ENCODE measurements around the gene SETX. TPM values are rescaled to one million over a fixed set of nuclear protein-coding genes. Genes with fewer than 3 reads are reported as not detected.
A peak's percentile ranks its signal among the peaks of the same experiment; 100 is the strongest.

SETX gene
- total RNA-seq, 1 donor from 2014 or later, result 45.8 TPM

GRCh38 chr9:132238026-132238972 lies 116.5 kb downstream of the SETX start:
- Mint-ChIP-seq H3K4me1 (peaks cover 15% of the 10 kb centered on the region), H3K4me3 (no peak overlapping the region), H3K9me3 (no peaks in the 10 kb centered on the region), H3K27me3 (peaks cover 10% of the 10 kb centered on the region), H3K27ac (no peak overlapping the region), H3K36me3 (ENCODE audit: low read depth) (no peaks in the 10 kb centered on the region)
- intact Hi-C loops (cut with micrococcal nuclease), result no loop called here
- peak; percentile 62 for DNase-seq

DNA sequence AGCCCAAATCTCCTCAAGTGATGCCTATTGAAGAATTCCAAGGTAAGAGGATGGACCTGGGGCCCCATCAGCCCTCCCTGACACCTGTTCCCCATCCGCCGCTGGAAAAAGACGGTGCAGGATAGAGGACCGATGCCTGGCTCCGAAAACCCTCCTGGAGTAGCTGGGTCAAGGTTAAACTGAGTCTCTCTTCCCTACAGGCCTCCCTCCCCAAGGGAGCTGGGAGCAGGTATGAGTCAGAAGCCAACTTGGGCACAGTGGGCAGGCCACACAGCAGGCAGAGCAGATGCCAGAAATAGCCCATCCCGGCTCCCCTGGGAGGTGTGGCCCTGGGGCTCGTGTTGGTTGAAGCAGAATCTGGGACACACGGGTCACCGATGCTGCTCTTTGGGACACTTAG lies 117.3 kb downstream of the SETX start:
- no peak for DNase-seq
- H3K9me3 Mint-ChIP-seq, result no peaks in the 10 kb centered on the region
- H3K27me3 Mint-ChIP-seq, result peaks cover 10% of the 10 kb centered on the region
- no peak overlapping the region for H3K4me3 Mint-ChIP-seq
- no peak overlapping the region for H3K27ac Mint-ChIP-seq
- intact Hi-C loops (cut with micrococcal nuclease), result loop anchor here (2.0 kb wide), 1 partner anchor 483 kb away; no protein-coding TSS in a partner anchor
- H3K36me3 Mint-ChIP-seq (ENCODE audit: low read depth), result no peaks in the 10 kb centered on the region
- H3K4me1 Mint-ChIP-seq, result peaks cover 13% of the 10 kb centered on the region

- Mint-ChIP-seq H3K36me3 (ENCODE audit: low read depth) (no peaks in the 10 kb centered on the region), H3K4me1 (peaks cover 10% of the 10 kb centered on the region), H3K27ac (no peak overlapping the region)
Measured at GRCh38 chr9:132236662-132237311, 118.0 kb downstream of the SETX start.

GRCh38 chr9:132235894-132236661 lies 118.7 kb downstream of the SETX start:
- Mint-ChIP-seq H3K27me3 (peaks cover 6% of the 10 kb centered on the region), H3K4me1 (peaks cover 7% of the 10 kb centered on the region), H3K36me3 (ENCODE audit: low read depth) (no peaks in the 10 kb centered on the region), H3K9me3 (no peaks in the 10 kb centered on the region), H3K27ac (no peak overlapping the region), H3K4me3 (no peak overlapping the region)
- intact Hi-C loops (cut with micrococcal nuclease), result loop anchor here (1.0 to 2.0 kb wide), 3 partner anchors 67 to 481 kb away; no protein-coding TSS in a partner anchor
- peak; percentile 94 for DNase-seq

More at GRCh38 chr9:132236662-132237311, 118.0 kb downstream of the SETX start:
- Mint-ChIP-seq H3K4me3 (no peak overlapping the region), H3K27me3 (peaks cover 7% of the 10 kb centered on the region), H3K9me3 (no peaks in the 10 kb centered on the region)
- DNase-seq, result no peak
- intact Hi-C loops (cut with micrococcal nuclease), result loop anchor here (1.0 to 2.0 kb wide), 3 partner anchors 67 to 482 kb away; no protein-coding TSS in a partner anchor

- peaks cover 6% of the 10 kb centered on the region for H3K27me3 Mint-ChIP-seq
- no peak overlapping the region for H3K4me3 Mint-ChIP-seq
Measured at GRCh38 chr9:132235125-132235524, 119.7 kb downstream of the SETX start.

DNA sequence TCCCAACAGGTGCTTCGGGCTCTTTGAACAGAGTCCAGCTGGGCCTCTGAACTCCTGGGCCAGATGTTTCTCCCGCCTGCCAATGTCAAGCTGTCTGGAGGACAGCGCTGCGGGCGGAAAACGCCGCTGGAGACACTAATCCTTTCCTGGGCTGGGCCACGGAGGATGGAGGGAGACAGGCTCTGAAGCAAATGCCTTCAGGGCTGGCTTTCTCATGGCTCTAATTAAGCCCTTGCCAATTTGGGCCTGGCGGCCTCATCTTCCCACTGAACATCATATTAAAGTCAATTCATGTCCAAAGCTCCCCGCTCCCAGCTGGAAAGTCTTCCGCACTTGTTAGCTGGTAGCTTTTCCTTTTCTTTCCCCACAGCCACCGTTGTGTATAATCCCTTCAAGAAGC lies 120.3 kb downstream of the SETX start:
- H3K36me3 Mint-ChIP-seq (ENCODE audit: low read depth), result no peaks in the 10 kb centered on the region
- DNase-seq, result no peak
- H3K4me3 Mint-ChIP-seq, result no peak overlapping the region
- intact Hi-C loops (cut with micrococcal nuclease), result no loop called here
- no peak overlapping the region for H3K27ac Mint-ChIP-seq
- H3K9me3 Mint-ChIP-seq, result no peaks in the 10 kb centered on the region
- H3K4me1 Mint-ChIP-seq, result peaks cover 7% of the 10 kb centered on the region
- H3K27me3 Mint-ChIP-seq, result peaks cover 5% of the 10 kb centered on the region

More at GRCh38 chr9:132235125-132235524, 119.7 kb downstream of the SETX start:
- Mint-ChIP-seq H3K36me3 (ENCODE audit: low read depth) (no peaks in the 10 kb centered on the region), H3K4me1 (peaks cover 7% of the 10 kb centered on the region), H3K9me3 (no peaks in the 10 kb centered on the region), H3K27ac (no peak overlapping the region)
- DNase-seq, result no peak
- intact Hi-C loops (cut with micrococcal nuclease), result no loop called here

DNA sequence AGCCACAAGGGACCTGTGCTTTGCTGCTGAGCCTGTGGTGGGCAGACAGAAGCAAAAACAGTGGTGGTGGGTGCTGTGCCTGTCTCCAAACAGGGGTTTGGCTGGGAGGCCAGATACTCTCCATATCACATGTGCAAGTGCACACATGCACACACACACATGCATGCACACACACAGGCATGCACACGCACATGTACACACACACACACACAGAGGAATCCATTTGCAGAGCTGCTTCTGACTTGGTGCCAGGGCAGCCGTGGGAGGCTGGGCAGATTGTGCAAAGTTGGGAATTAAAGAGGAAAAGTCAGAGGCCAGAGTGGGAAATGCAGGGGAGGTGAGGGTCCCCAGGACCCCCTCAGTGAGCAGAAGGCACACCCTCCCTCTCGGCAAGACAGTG lies 121.6 kb downstream of the SETX start:
- H3K4me1 Mint-ChIP-seq, result peaks cover 7% of the 10 kb centered on the region
- no peak for DNase-seq
- intact Hi-C loops (cut with micrococcal nuclease), result no loop called here
- H3K9me3 Mint-ChIP-seq, result no peaks in the 10 kb centered on the region
- no peaks in the 10 kb centered on the region for H3K36me3 Mint-ChIP-seq (ENCODE audit: low read depth)
- H3K27me3 Mint-ChIP-seq, result no peaks in the 10 kb centered on the region
- no peak overlapping the region for H3K27ac Mint-ChIP-seq
- no peak overlapping the region for H3K4me3 Mint-ChIP-seq

DNA sequence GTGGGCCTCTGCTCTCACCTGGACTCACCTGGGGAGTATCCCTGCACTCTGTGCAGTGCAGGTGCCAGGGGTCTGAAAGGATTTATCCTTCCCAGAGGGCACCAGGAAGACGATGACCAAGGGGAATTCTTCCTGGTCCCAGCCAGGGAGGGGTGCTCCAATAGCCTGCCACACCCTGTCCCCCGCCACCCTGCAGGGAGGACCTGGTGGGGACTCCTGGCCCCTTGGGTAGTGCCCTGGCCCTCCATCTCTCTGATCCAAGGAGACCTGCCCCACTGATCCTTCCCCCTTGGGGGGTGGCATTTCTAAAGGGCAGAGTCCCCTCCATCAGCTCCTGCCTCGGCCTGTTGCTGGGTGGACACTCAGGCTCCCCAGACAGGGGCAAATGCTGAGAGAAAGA lies 122.3 kb downstream of the SETX start:
- no peaks in the 10 kb centered on the region for H3K36me3 Mint-ChIP-seq (ENCODE audit: low read depth)
- H3K27ac Mint-ChIP-seq, result no peak overlapping the region
- no peak overlapping the region for H3K4me3 Mint-ChIP-seq
- no peaks in the 10 kb centered on the region for H3K27me3 Mint-ChIP-seq
- intact Hi-C loops (cut with micrococcal nuclease), result no loop called here
- H3K9me3 Mint-ChIP-seq, result no peaks in the 10 kb centered on the region
- peaks cover 7% of the 10 kb centered on the region for H3K4me1 Mint-ChIP-seq
- DNase-seq, result no peak

- intact Hi-C loops (cut with micrococcal nuclease), result no loop called here
- peaks cover 3% of the 10 kb centered on the region for H3K4me1 Mint-ChIP-seq
- no peak overlapping the region for H3K27ac Mint-ChIP-seq
- no peak overlapping the region for H3K4me3 Mint-ChIP-seq
- no peak for DNase-seq
- no peaks in the 10 kb centered on the region for H3K27me3 Mint-ChIP-seq
- no peaks in the 10 kb centered on the region for H3K9me3 Mint-ChIP-seq
- no peaks in the 10 kb centered on the region for H3K36me3 Mint-ChIP-seq (ENCODE audit: low read depth)
Measured at GRCh38 chr9:132231019-132231701, 123.6 kb downstream of the SETX start.

DNA sequence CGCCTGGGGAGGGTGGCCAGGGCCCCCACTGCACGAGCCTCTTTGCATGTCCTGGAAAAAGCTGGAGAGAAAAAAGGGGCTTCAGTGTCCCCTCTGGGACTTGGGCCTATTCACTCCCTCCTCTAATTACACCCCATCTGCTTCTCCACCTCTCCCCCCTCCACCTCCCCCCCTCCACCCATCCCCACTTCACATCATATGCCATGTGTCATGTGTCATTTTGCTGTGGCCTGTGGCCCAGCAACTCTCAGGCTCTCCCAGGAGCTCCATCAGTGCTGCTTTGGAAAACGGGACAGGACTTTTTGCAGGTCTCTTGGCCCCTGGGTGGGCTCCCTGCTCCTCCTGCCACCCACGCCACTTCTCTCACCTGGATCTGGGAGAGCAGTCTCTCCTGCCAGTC lies 124.2 kb downstream of the SETX start:
- no peaks in the 10 kb centered on the region for H3K4me1 Mint-ChIP-seq
- no peaks in the 10 kb centered on the region for H3K27me3 Mint-ChIP-seq
- H3K9me3 Mint-ChIP-seq, result no peaks in the 10 kb centered on the region
- no peak for DNase-seq
- no peak overlapping the region for H3K4me3 Mint-ChIP-seq
- intact Hi-C loops (cut with micrococcal nuclease), result no loop called here
- no peak overlapping the region for H3K27ac Mint-ChIP-seq
- H3K36me3 Mint-ChIP-seq (ENCODE audit: low read depth), result no peaks in the 10 kb centered on the region

- intact Hi-C loops (cut with micrococcal nuclease), result no loop called here
- H3K36me3 Mint-ChIP-seq (ENCODE audit: low read depth), result no peaks in the 10 kb centered on the region
- DNase-seq, result no peak
- no peak overlapping the region for H3K4me3 Mint-ChIP-seq
- no peaks in the 10 kb centered on the region for H3K9me3 Mint-ChIP-seq
- no peaks in the 10 kb centered on the region for H3K4me1 Mint-ChIP-seq
- no peak overlapping the region for H3K27ac Mint-ChIP-seq
- H3K27me3 Mint-ChIP-seq, result peaks cover 2% of the 10 kb centered on the region
Measured at GRCh38 chr9:132228062-132228461, 126.7 kb downstream of the SETX start.

GRCh38 chr9:132226571-132227430 lies 128.0 kb downstream of the SETX start:
- Mint-ChIP-seq H3K36me3 (ENCODE audit: low read depth) (no peaks in the 10 kb centered on the region), H3K9me3 (no peaks in the 10 kb centered on the region), H3K4me3 (no peak overlapping the region), H3K4me1 (no peaks in the 10 kb centered on the region), H3K27me3 (peaks cover 3% of the 10 kb centered on the region), H3K27ac (no peak overlapping the region)
- intact Hi-C loops (cut with micrococcal nuclease), result no loop called here
- no peak for DNase-seq

All from activated CD4-positive, alpha-beta T cell treated with anti-CD3 and anti-CD28 coated beads, Interleukin-2, amount 10 ng/mL, durations not matched to agents 24 days and 14 days (primary cell).